ENCODE data around the gene DPYSL5. TPM values are rescaled to one million over a fixed set of nuclear protein-coding genes. Genes with fewer than 3 reads are reported as not detected.

Gene DPYSL5
- total and polyA plus RNA-seq, 9 of the 15 experiments (the other 6 are each of a cell fraction or from before 2014, with no cell fraction given): 0.06 TPM; not detected in 8

DNA sequence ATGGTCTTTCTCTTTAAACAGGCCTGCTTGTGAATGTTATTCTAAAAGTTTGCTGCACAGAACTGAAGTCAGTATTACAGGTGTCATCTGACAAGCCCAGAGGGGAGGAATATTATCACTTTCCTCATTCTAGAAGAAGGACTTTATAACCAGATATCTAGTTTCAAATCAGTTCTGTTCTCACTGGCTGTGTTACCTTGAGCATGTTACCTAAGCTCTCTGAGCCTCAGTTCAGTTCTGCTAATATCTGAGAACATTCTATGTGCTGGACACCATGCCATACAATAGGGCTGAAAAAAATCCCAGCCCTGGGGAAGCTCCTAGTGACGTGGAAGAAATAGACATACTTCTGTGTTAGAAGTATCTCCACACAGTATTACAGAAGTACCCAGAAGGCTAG lies 150.4 kb downstream of the DPYSL5 start:
- in situ Hi-C loops (cut with MboI) (no loop called here), intact Hi-C loops (cut with micrococcal nuclease) (no loop called here)
- ATAC-seq: no peak
- POLR2A ChIA-PET: interaction anchor here (1.1 to 3.0 kb wide), 6 partner anchors 9 to 34 kb away, joined by 3 to 13 read pairs (median 4); partner anchors contain the start of gene TMEM214
- Histone ChIP-seq H3K27ac (ENCODE audit: extremely low read depth, low read depth, low read length) (no peak overlapping the region), H3K79me2 (ENCODE audit: control insufficient read depth, insufficient read depth, low read length) (peaks cover 49% of the 10 kb centered on the region), H2AFZ (ENCODE audit: low read depth, low read length) (no peak overlapping the region), H3K4me3 (no peak overlapping the region), H3K9me3 (replicated peaks; ENCODE audit: control insufficient read depth, insufficient read depth, low read depth, low read length) (no peaks in the 10 kb centered on the region), H3K36me3 (ENCODE audit: control insufficient read depth, insufficient read depth, low read length) (peaks cover 3% of the 10 kb centered on the region; the same call in 2 of the 3 replicates), H3K9me1 (ENCODE audit: control insufficient read depth, insufficient read depth, low read length) (peaks cover under 1% of the 10 kb centered on the region), H3K9ac (ENCODE audit: insufficient read depth in 1 of 2, low read depth in 2 of 2, low read length in 2 of 2) (no peak overlapping the region), H3K27me3 (ENCODE audit: control insufficient read depth in 2 of 2, insufficient read depth in 2 of 2, low read length in 2 of 2) (no peaks in the 10 kb centered on the region), H4K20me1 (replicated peaks; ENCODE audit: control insufficient read depth, insufficient read depth, low read length) (peaks cover 6% of the 10 kb centered on the region), H3K4me1 (replicated peaks in 1 of 2; ENCODE audit: control insufficient read depth in 2 of 2, insufficient read depth in 2 of 2, low read length in 2 of 2) (peaks cover 16 to 37% of the 10 kb centered on the region in 2 experiments), H3K4me2 (ENCODE audit: insufficient read depth, low read length) (no peak overlapping the region)
- FAIRE-seq: no peak
- DNase-seq (ENCODE audit: extremely low read depth in 1 of 4, low spot score in 3 of 4): no peak
- no peak for TF ChIP-seq ZKSCAN8 (CRISPR knock-in tag; IDR thresholded peaks at IDR 0.05)
- TF ChIP-seq NR3C1 (CRISPR knock-in tag; IDR thresholded peaks at IDR 0.05): no peak
- peak; percentile 70 for TF ChIP-seq RBM25 (IDR thresholded peaks at IDR 0.05; ENCODE audit: low read depth, low read length, severe bottlenecking)
- no peak for TF ChIP-seq TCF7 (IDR thresholded peaks at IDR 0.05; ENCODE audit: borderline replicate concordance)
- TF ChIP-seq NR0B1 (IDR thresholded peaks at IDR 0.05; ENCODE audit: partially characterized antibody): no peak
- TF ChIP-seq LARP7 (IDR thresholded peaks at IDR 0.05): no peak
- no peak for TF ChIP-seq THAP7 (CRISPR knock-in tag; IDR thresholded peaks at IDR 0.05)
- TF ChIP-seq, protein P1, sequence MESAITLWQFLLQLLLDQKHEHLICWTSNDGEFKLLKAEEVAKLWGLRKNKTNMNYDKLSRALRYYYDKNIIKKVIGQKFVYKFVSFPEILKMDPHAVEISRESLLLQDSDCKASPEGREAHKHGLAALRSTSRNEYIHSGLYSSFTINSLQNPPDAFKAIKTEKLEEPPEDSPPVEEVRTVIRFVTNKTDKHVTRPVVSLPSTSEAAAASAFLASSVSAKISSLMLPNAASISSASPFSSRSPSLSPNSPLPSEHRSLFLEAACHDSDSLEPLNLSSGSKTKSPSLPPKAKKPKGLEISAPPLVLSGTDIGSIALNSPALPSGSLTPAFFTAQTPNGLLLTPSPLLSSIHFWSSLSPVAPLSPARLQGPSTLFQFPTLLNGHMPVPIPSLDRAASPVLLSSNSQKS (CRISPR knock-in tag; IDR thresholded peaks at IDR 0.05): no peak
- TF ChIP-seq, protein P2, sequence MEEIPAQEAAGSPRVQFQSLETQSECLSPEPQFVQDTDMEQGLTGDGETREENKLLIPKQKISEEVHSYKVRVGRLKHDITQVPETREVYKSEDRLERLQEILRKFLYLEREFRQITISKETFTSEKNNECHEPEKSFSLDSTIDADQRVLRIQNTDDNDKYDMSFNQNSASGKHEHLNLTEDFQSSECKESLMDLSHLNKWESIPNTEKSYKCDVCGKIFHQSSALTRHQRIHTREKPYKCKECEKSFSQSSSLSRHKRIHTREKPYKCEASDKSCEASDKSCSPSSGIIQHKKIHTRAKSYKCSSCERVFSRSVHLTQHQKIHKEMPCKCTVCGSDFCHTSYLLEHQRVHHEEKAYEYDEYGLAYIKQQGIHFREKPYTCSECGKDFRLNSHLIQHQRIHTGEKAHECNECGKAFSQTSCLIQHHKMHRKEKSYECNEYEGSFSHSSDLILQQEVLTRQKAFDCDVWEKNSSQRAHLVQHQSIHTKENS (CRISPR knock-in tag; IDR thresholded peaks at IDR 0.05): no peak
- TF ChIP-seq ZNF165 (CRISPR knock-in tag; IDR thresholded peaks at IDR 0.05; ENCODE audit: borderline replicate concordance): no peak
- TF ChIP-seq BMI1 (IDR thresholded peaks at IDR 0.05; ENCODE audit: low read length): no peak
- TF ChIP-seq PML (IDR thresholded peaks at IDR 0.05; ENCODE audit: low read length): no peak
- no peak for TF ChIP-seq POLR2H (tag; IDR thresholded peaks at IDR 0.05; ENCODE audit: low read depth)
- TF ChIP-seq BCOR (IDR thresholded peaks at IDR 0.05): peak; percentile 54
- TF ChIP-seq HDAC3 (IDR thresholded peaks at IDR 0.05; ENCODE audit: borderline replicate concordance, partially characterized antibody): no peak
- TF ChIP-seq, protein P3, sequence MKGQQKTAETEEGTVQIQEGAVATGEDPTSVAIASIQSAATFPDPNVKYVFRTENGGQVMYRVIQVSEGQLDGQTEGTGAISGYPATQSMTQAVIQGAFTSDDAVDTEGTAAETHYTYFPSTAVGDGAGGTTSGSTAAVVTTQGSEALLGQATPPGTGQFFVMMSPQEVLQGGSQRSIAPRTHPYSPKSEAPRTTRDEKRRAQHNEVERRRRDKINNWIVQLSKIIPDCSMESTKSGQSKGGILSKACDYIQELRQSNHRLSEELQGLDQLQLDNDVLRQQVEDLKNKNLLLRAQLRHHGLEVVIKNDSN (CRISPR knock-in tag; IDR thresholded peaks at IDR 0.05): no peak
- TF ChIP-seq ZNF384 (IDR thresholded peaks at IDR 0.05; ENCODE audit: low read depth, low read length): no peak
- 78% methylated on average over 1 of the region's 1 CpG for WGBS (ENCODE audit: insufficient coverage, low coverage, missing lambda C conversion rate)
- BruUV-seq (replicated peaks): no TSS peak
- CTCF ChIA-PET (ENCODE audit: low intra/inter-chr PET ratio): interaction anchor here (0.6 kb wide), 1 partner anchor 39 kb away, joined by 4 read pairs; no protein-coding TSS in a partner anchor

Measured in K562 (cell line).